ENCODE results near the gene FAF1.

DNA sequence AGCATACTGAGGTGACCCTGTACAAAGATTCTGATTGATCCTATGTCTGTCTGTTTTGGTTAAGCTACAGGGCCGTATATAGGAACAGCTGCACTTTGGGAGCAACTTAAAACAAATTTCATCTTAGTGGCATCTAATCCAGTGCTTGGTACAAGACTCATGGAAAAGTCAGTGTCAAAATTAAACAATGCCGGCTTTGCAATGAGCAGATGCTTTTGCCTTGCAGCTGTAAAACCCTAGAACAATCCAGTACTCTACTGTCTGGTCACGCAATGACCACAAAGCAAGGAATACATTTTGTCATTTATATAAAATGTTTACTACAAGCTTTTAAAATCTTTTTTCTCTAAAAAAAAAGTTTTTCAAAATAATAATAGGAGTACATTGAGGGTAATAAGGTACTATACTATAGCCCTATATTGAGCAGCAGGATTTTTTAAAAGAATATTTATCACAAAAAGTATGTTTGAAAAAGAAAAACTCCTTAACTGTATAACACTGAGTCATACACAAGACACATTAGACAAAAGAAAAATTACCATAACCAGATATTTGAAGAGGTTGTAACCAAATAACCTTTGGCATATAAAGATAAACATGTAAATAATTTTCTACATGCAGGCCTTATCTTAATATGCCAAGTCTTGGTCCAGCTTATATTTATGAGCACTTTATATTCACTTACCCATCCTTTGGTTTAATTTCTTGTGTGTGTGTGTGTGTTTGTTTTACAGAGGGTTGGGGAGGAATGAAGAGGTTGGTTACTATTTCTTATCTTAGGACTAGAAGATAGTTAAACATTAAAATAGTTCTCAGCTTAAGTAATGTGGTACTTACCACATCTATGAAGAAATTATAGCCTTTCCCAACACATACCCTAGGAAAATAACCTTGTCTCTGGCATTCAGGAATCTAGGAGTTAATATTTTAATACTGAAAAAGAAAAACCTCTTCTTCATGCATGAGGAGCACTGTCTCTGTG lies 262.3 kb downstream of the FAF1 start:
- TF ChIP-seq TAF1 (IDR thresholded peaks at IDR 0.05; ENCODE audit: low read depth): no peak
- TF ChIP-seq NFIC (IDR thresholded peaks at IDR 0.05): no peak
- TF ChIP-seq FOXM1 (IDR thresholded peaks at IDR 0.05; ENCODE audit: borderline replicate concordance, low read depth): no peak
- no peak for TF ChIP-seq TCF12 (IDR thresholded peaks at IDR 0.05; ENCODE audit: low read depth)
- TF ChIP-seq EP300 (IDR thresholded peaks at IDR 0.05; ENCODE audit: borderline replicate concordance): no peak
- TF ChIP-seq, protein P1, sequence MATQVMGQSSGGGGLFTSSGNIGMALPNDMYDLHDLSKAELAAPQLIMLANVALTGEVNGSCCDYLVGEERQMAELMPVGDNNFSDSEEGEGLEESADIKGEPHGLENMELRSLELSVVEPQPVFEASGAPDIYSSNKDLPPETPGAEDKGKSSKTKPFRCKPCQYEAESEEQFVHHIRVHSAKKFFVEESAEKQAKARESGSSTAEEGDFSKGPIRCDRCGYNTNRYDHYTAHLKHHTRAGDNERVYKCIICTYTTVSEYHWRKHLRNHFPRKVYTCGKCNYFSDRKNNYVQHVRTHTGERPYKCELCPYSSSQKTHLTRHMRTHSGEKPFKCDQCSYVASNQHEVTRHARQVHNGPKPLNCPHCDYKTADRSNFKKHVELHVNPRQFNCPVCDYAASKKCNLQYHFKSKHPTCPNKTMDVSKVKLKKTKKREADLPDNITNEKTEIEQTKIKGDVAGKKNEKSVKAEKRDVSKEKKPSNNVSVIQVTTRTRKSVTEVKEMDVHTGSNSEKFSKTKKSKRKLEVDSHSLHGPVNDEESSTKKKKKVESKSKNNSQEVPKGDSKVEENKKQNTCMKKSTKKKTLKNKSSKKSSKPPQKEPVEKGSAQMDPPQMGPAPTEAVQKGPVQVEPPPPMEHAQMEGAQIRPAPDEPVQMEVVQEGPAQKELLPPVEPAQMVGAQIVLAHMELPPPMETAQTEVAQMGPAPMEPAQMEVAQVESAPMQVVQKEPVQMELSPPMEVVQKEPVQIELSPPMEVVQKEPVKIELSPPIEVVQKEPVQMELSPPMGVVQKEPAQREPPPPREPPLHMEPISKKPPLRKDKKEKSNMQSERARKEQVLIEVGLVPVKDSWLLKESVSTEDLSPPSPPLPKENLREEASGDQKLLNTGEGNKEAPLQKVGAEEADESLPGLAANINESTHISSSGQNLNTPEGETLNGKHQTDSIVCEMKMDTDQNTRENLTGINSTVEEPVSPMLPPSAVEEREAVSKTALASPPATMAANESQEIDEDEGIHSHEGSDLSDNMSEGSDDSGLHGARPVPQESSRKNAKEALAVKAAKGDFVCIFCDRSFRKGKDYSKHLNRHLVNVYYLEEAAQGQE (IDR thresholded peaks at IDR 0.05; ENCODE audit: low read depth): no peak
- no peak for TF ChIP-seq RAD21 (IDR thresholded peaks at IDR 0.05; ENCODE audit: low read depth)
- no peak for TF ChIP-seq CREB1 (IDR thresholded peaks at IDR 0.05; ENCODE audit: low read depth)
